Ishikawa (cell line): ENCODE measurements around the gene RNF214.

ENCODE experiments used
- EP300 ChIP-seq: IDR thresholded peaks from 2 replicates; pipeline ENCODE4 v1.6.1; 2012; ENCODE audit warnings: borderline replicate concordance
- FOXM1 ChIP-seq: IDR thresholded peaks from 2 replicates; pipeline ENCODE4 v1.6.1; 2012; ENCODE audit warnings: low read depth, borderline replicate concordance
- TEAD4 ChIP-seq: IDR thresholded peaks from 2 replicates; pipeline ENCODE4 v1.6.1; 2012

- no peak for TF ChIP-seq TEAD4
- TF ChIP-seq FOXM1 = no peak
- TF ChIP-seq EP300 = no peak
Observed at GRCh38 chr11:117300283-117300663, 67.8 kb downstream of the RNF214 start.
